IMR-90 (cell line): ENCODE data around the gene PTGES3. TPM values are rescaled to one million over a fixed set of nuclear protein-coding genes. Genes with fewer than 3 reads are reported as not detected.
A peak's percentile ranks its signal among the peaks of the same experiment; 100 is the strongest.

Source experiments
- ATAC-seq: fragments of 200-7000 bp; cut with Tn5 transposase; 2 replicates; pipeline ENCODE4 v1.9.1; 2020; ENCODE audit warnings: low read depth, mild to moderate bottlenecking, moderate library complexity
- BruUV-seq: library from RNA; stranded (reverse); fragments of 400-500 nt; replicated peaks from 2 replicates; lab custom pipeline; 2021; lab: Mats Ljungman, UMichigan
- CTCF ChIA-PET: fragments of 300-600 bp; formaldehyde crosslinking; extraction: SDS; loops from one replicate; lab custom pipeline; 2021; ENCODE audit warnings: antibody characterized with exemption; lab: Yijun Ruan, JAX
- POLR2A ChIA-PET: fragments of 300-600 bp; sonication (Branson Sonifier 250); formaldehyde crosslinking; loops from one replicate; lab custom pipeline; 2022; ENCODE audit warnings: antibody characterized with exemption; ENCODE audit not compliant: unreplicated experiment; lab: Charles Lee
- DNase-seq: peaks from one replicate; pipeline ENCODE4 v3.0.0; 2013
- H2AFZ ChIP-seq: replicated peaks from 2 replicates; pipeline ENCODE3; 2013; ENCODE audit warnings: low read length, mild to moderate bottlenecking; ENCODE audit not compliant: poor library complexity
- H2AK5ac ChIP-seq: 2 replicates; pipeline ENCODE4 v1.6.1; 2013; ENCODE audit warnings: low read depth, low read length, inconsistent platforms
- H2AK9ac ChIP-seq: replicated peaks from 2 replicates; pipeline ENCODE3; 2013; ENCODE audit warnings: mild to moderate bottlenecking, low read depth, low read length, moderate library complexity; ENCODE audit not compliant: poor library complexity
- H2BK120ac ChIP-seq: 2 replicates; pipeline ENCODE4 v1.6.1; 2013; ENCODE audit warnings: low read depth, low read length, inconsistent platforms
- H2BK15ac ChIP-seq: 3 replicates; pipeline ENCODE4 v1.6.1; 2013; ENCODE audit warnings: low read depth, low read length, inconsistent platforms
- H2BK20ac ChIP-seq: 2 replicates; pipeline ENCODE4 v1.6.1; 2013; ENCODE audit warnings: low read depth, mild to moderate bottlenecking, inconsistent platforms, low read length, moderate library complexity
- H2BK5ac ChIP-seq: 2 replicates; pipeline ENCODE4 v1.6.1; 2013; ENCODE audit warnings: mild to moderate bottlenecking, low read depth, low read length, inconsistent platforms; ENCODE audit not compliant: poor library complexity, severe bottlenecking
- H3K14ac ChIP-seq: replicated peaks from 2 replicates; pipeline ENCODE4 v1.6.1; 2013; ENCODE audit warnings: low read depth, low read length, inconsistent platforms
- H3K18ac ChIP-seq: 2 replicates; pipeline ENCODE4 v1.6.1; 2013; ENCODE audit warnings: low read depth, low read length, control low read depth
- H3K23ac ChIP-seq: 2 replicates; pipeline ENCODE4 v1.6.1; 2013; ENCODE audit warnings: low read depth, low read length, inconsistent platforms
- H3K27ac ChIP-seq: 2 replicates; pipeline ENCODE4 v1.5.1; 2013; ENCODE audit warnings: mild to moderate bottlenecking, control low read depth, low read length; ENCODE audit not compliant: insufficient read depth
- H3K27me3 ChIP-seq: 2 replicates; pipeline ENCODE4 v1.6.1; 2013; ENCODE audit warnings: low read length; ENCODE audit not compliant: control insufficient read depth, insufficient read depth
- H3K36me3 ChIP-seq: 2 replicates; pipeline ENCODE4 v1.6.1; 2013; ENCODE audit warnings: low read length, mixed read lengths; ENCODE audit not compliant: control insufficient read depth, insufficient read depth
- H3K4ac ChIP-seq: 2 replicates; pipeline ENCODE4 v1.6.1; 2013; ENCODE audit warnings: low read depth, low read length, inconsistent platforms
- H3K4me1 ChIP-seq: 2 replicates; pipeline ENCODE4 v1.6.1; 2013; ENCODE audit warnings: low read length, mixed read lengths; ENCODE audit not compliant: control insufficient read depth, insufficient read depth
- H3K4me2 ChIP-seq: 2 replicates; pipeline ENCODE4 v1.6.1; 2013; ENCODE audit warnings: low read depth, mild to moderate bottlenecking, control low read depth, low read length, moderate library complexity
- H3K4me3 ChIP-seq: 2 replicates; pipeline ENCODE4 v1.5.1; 2013; ENCODE audit warnings: low read depth, mild to moderate bottlenecking, control low read depth, low read length, moderate library complexity; ENCODE audit not compliant: insufficient read depth
- H3K56ac ChIP-seq: 2 replicates; pipeline ENCODE4 v1.6.1; 2013; ENCODE audit warnings: low read length, inconsistent platforms; ENCODE audit not compliant: insufficient read depth; ENCODE audit errors: extremely low read depth
- H3K79me1 ChIP-seq, 2 experiments: 2 replicates each; pipeline ENCODE4 v1.6.1; 2013; ENCODE audit warnings: low read length in 2 of 2, inconsistent platforms in 1 of 2, low read depth in 1 of 2
- H3K9ac ChIP-seq: 2 replicates; pipeline ENCODE4 v1.6.1; 2013; ENCODE audit warnings: low read depth, low read length, control low read depth
- H3K9me1 ChIP-seq: 2 replicates; pipeline ENCODE4 v1.6.1; 2013; ENCODE audit warnings: low read length, inconsistent platforms; ENCODE audit not compliant: insufficient read depth
- H3K9me3 ChIP-seq: 2 replicates; pipeline ENCODE4 v1.6.1; 2013; ENCODE audit warnings: low read length; ENCODE audit not compliant: control insufficient read depth, insufficient read depth
- H4K20me1 ChIP-seq: 2 replicates; pipeline ENCODE4 v1.6.1; 2013; ENCODE audit warnings: low read length, inconsistent platforms; ENCODE audit not compliant: insufficient read depth
- H4K5ac ChIP-seq: 2 replicates; pipeline ENCODE4 v1.6.1; 2013; ENCODE audit warnings: mild to moderate bottlenecking, low read depth, low read length, control low read depth
- H4K8ac ChIP-seq, 2 experiments: 2 replicates each; pipeline ENCODE4 v1.6.1; 2013; ENCODE audit warnings: low read depth in 2 of 2, low read length in 2 of 2, control low read depth in 1 of 2, inconsistent platforms in 1 of 2
- H4K91ac ChIP-seq: 2 replicates; pipeline ENCODE4 v1.6.1; 2013; ENCODE audit warnings: low read depth, low read length, inconsistent platforms; ENCODE audit not compliant: insufficient read depth
- BHLHE40 ChIP-seq: fragments of 150-350 bp; IDR thresholded peaks from 2 replicates; pipeline ENCODE4 v1.6.1; 2016; ENCODE audit warnings: mild to moderate bottlenecking, low read depth, low read length
- CEBPB ChIP-seq: IDR thresholded peaks from 2 replicates; pipeline ENCODE4 v1.6.1; 2012; ENCODE audit warnings: low read depth, low read length, improper control_type of control experiment
- CTCF ChIP-seq: conservative IDR thresholded peaks from 2 replicates; pipeline ENCODE4 v1.5.1; 2012; ENCODE audit warnings: mild to moderate bottlenecking, low read depth, low read length, improper control_type of control experiment
- ELK1 ChIP-seq: fragments of 150-350 bp; IDR thresholded peaks from 2 replicates; pipeline ENCODE4 v1.6.1; 2016; ENCODE audit warnings: low read depth, mild to moderate bottlenecking, low read length, moderate library complexity, borderline replicate concordance
- FOS ChIP-seq: fragments of 150-350 bp; IDR thresholded peaks from 2 replicates; pipeline ENCODE4 v1.6.1; 2016; ENCODE audit warnings: low read depth, low read length
- MXI1 ChIP-seq: IDR thresholded peaks from 2 replicates; pipeline ENCODE4 v1.6.1; 2012; ENCODE audit warnings: low read depth, mild to moderate bottlenecking, low read length, moderate library complexity, borderline replicate concordance
- RAD21 ChIP-seq: IDR thresholded peaks from 2 replicates; pipeline ENCODE4 v1.6.1; 2012; ENCODE audit warnings: low read length, improper control_type of control experiment
- RFX5 ChIP-seq: IDR thresholded peaks from 2 replicates; pipeline ENCODE4 v1.8.0; 2012; ENCODE audit warnings: low read depth, mild to moderate bottlenecking, low read length, moderate library complexity
- WGBS, 2 experiments: methylation state at CpG; one replicate each; pipeline versions ENCODE4 v1.1.5 to v1.1.7; 2013; ENCODE audit warnings: missing lambda C conversion rate in 2 of 2; ENCODE audit not compliant: insufficient read length in 1 of 2; ENCODE audit errors: extremely low coverage in 2 of 2; 5-methylcytosine and 5-hydroxymethylcytosine counted together
- dilution Hi-C: fragments of 300-500 bp; cut with HindIII; formaldehyde crosslinking; loops from one replicate; pipeline ENCODE4 v1.14.3; 2018; ENCODE audit warnings: low sequenced_read_pairs; ENCODE audit not compliant: unreplicated experiment
- in situ Hi-C: fragments of 300-500 bp; cut with MboI; formaldehyde crosslinking; loops from 3 replicates; pipeline ENCODE4 v1.14.3; 2019; ENCODE audit warnings: low sequenced_read_pairs, inconsistent platforms, mixed read lengths
- intact Hi-C: fragments of 100-400 bp; cut with micrococcal nuclease; formaldehyde crosslinking; loops from 2 replicates; pipeline ENCODE4 v1.10.0; 2022
- polyA plus RNA-seq, 3 experiments: library from polyadenylated mRNA; depleted of rRNA; stranded (reverse); fragments of >200 nt; gene quantifications; 2 replicates each; pipeline ENCODE4 v1.2.3, GENCODE V29; 2012; ENCODE audit warnings: low replicate concordance in 1 of 3
- total RNA-seq: library from RNA; depleted of rRNA; stranded (reverse); fragments of >200 nt; gene quantifications from 2 replicates; pipeline ENCODE4 v1.2.3, GENCODE V29; 2012
- TF ChIP-seq, protein P1 (sequence below): fragments of 150-350 bp; IDR thresholded peaks from 2 replicates; pipeline ENCODE4 v1.6.1; 2017; ENCODE audit warnings: mild to moderate bottlenecking, antibody characterized with exemption, low read length, low read depth

PTGES3 gene
- total and polyA plus RNA-seq, 2 of the 4 experiments (the other 2 are of a cell fraction), result 42.7 to 73.2 TPM

GRCh38 chr12:56724701-56724971 lies 36.6 kb upstream of the PTGES3 start:
- dilution Hi-C loops (no loop called here), in situ Hi-C loops (no loop called here), intact Hi-C loops (loop anchor here (2.0 kb wide), 2 partner anchors 88 to 96 kb away; no protein-coding TSS in a partner anchor)
- peak overlapping the region; percentile 96 for H3K23ac ChIP-seq
- TF ChIP-seq ELK1 (no peak), RFX5 (no peak), FOS (no peak), RAD21 (no peak), MXI1 (no peak), CTCF (no peak), CEBPB (no peak), BHLHE40 (no peak)
- TF ChIP-seq, protein P1, sequence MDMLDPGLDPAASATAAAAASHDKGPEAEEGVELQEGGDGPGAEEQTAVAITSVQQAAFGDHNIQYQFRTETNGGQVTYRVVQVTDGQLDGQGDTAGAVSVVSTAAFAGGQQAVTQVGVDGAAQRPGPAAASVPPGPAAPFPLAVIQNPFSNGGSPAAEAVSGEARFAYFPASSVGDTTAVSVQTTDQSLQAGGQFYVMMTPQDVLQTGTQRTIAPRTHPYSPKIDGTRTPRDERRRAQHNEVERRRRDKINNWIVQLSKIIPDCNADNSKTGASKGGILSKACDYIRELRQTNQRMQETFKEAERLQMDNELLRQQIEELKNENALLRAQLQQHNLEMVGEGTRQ, result no peak
- POLR2A ChIA-PET, result no interaction called here
- BruUV-seq, result TSS peak; percentile 37
- H3K9me1 ChIP-seq, result peaks cover 27% of the 10 kb centered on the region
- H3K14ac ChIP-seq, result peak overlapping the region; percentile 99
- H3K4me1 ChIP-seq, result peaks cover 5% of the 10 kb centered on the region
- H3K9me3 ChIP-seq, result no peaks in the 10 kb centered on the region
- DNase-seq (no peak), ATAC-seq (peak; percentile 1)
- H3K79me1 ChIP-seq, result peaks cover 0 to 41% of the 10 kb centered on the region in 2 experiments; a peak in 3 of 4 replicates
- H3K27me3 ChIP-seq, result no peaks in the 10 kb centered on the region
- peak overlapping the region; percentile 99 for H3K4ac ChIP-seq
- H3K4me3 ChIP-seq, result peak overlapping the region; percentile 80
- H3K18ac ChIP-seq, result peak overlapping the region; percentile 40
- H3K9ac ChIP-seq, result peak overlapping the region; percentile 96
- H3K4me2 ChIP-seq, result peak overlapping the region; percentile 95
- CTCF ChIA-PET, result no interaction called here
- H4K5ac ChIP-seq, result peak overlapping the region; percentile 80
- H4K8ac ChIP-seq, result peak overlapping the region; percentile 92 to 93
- H3K36me3 ChIP-seq, result peaks cover 25% of the 10 kb centered on the region
- H2BK20ac ChIP-seq, result no peak overlapping the region
- peaks cover 46% of the 10 kb centered on the region for H4K20me1 ChIP-seq
- peak overlapping the region; percentile 98 for H2AK5ac ChIP-seq
- H3K56ac ChIP-seq, result peak overlapping the region; percentile 98
- peak overlapping the region; percentile 58 for H2BK120ac ChIP-seq
- peak overlapping the region; percentile 76 for H3K27ac ChIP-seq
- H2BK15ac ChIP-seq, result 0 out of 3 replicates have a peak overlapping the region, but pooled peaks have one; percentile 4
- H2BK5ac ChIP-seq, result peak overlapping the region; percentile 83
- no CpG with 5 or more reads among the region's 9 CpGs for WGBS, 2 experiments
- peak overlapping the region; percentile 96 for H4K91ac ChIP-seq
- H2AFZ ChIP-seq, result peak overlapping the region; percentile 91
- peak overlapping the region; percentile 100 for H2AK9ac ChIP-seq
